ENCODE data around the gene HAUS3. TPM values are rescaled to one million over a fixed set of nuclear protein-coding genes. Genes with fewer than 3 reads are reported as not detected.

HAUS3 gene
- total and polyA plus RNA-seq, 2 of the 13 experiments (the other 11 are each of a cell fraction or from before 2014, with no cell fraction given), result 3.9 to 12.6 TPM

- TF ChIP-seq ARID5B (CRISPR knock-in tag; IDR thresholded peaks at IDR 0.05), result peak; percentile 61
- peak; percentile 76 for TF ChIP-seq ZNF687 (CRISPR knock-in tag; IDR thresholded peaks at IDR 0.05)
- no peak for TF ChIP-seq CREBL2 (CRISPR knock-in tag; IDR thresholded peaks at IDR 0.05; ENCODE audit: borderline replicate concordance)
- no peak for TF ChIP-seq REST (IDR thresholded peaks at IDR 0.05; ENCODE audit: borderline replicate concordance in 1 of 2, low read depth in 1 of 2, low read length in 2 of 2)
- TF ChIP-seq SPEN (CRISPR knock-in tag; IDR thresholded peaks at IDR 0.05; ENCODE audit: low read depth), result no peak
- no peak for TF ChIP-seq SOX13 (IDR thresholded peaks at IDR 0.05)
- peak in 1 of 2 experiments; percentile 51; a peak in 2 of 4 replicates for TF ChIP-seq SOX13 (CRISPR knock-in tag; conservative IDR thresholded peaks at IDR 0.05 in 1 of 2, IDR thresholded peaks at IDR 0.05 in 1 of 2)
- peak; percentile 33; the same call in 1 of the 2 replicates for TF ChIP-seq ARID4A (CRISPR knock-in tag; IDR thresholded peaks at IDR 0.05; ENCODE audit: borderline replicate concordance)
- no peak for TF ChIP-seq MAFK (conservative IDR thresholded peaks at IDR 0.05 in 1 of 2, IDR thresholded peaks at IDR 0.05 in 1 of 2; ENCODE audit: low read length in 2 of 2)
- TF ChIP-seq ZNF839 (CRISPR knock-in tag; IDR thresholded peaks at IDR 0.05; ENCODE audit: borderline replicate concordance), result no peak
Observed at GRCh38 chr4:2245057-2245786, 3.3 kb upstream of the HAUS3 start (continued).

Measured in HepG2 (cell line).